Suprapubic skin (tissue), 4 donors: ENCODE results near the gene TMPRSS13. TPM values are rescaled to one million over a fixed set of nuclear protein-coding genes. Genes with fewer than 3 reads are reported as not detected.

ENCODE experiments used
- DNase-seq, 2 donors: peaks; one replicate each; pipeline ENCODE4 v3.0.0-alpha.2; 2019; ENCODE audit warnings: low spot score in 2 of 2
- H3K27ac ChIP-seq: fragments of 200-600 bp; sonication (generic); one replicate; pipeline ENCODE4 v1.5.1; 2019
- H3K27me3 ChIP-seq: fragments of 200-600 bp; sonication (generic); one replicate; pipeline ENCODE4 v1.5.1; 2019
- H3K36me3 ChIP-seq: fragments of 200-600 bp; sonication (generic); one replicate; pipeline ENCODE4 v1.5.1; 2019
- H3K4me1 ChIP-seq: fragments of 200-600 bp; sonication (generic); one replicate; pipeline ENCODE4 v1.5.1; 2019
- H3K4me3 ChIP-seq: fragments of 200-600 bp; sonication (generic); one replicate; pipeline ENCODE4 v1.5.1; 2019; ENCODE audit warnings: mild to moderate bottlenecking
- H3K9me3 ChIP-seq: fragments of 200-600 bp; sonication (generic); one replicate; pipeline ENCODE4 v1.5.1; 2019
- EP300 ChIP-seq: sonication (generic); formaldehyde crosslinking; IDR thresholded peaks from one replicate; pipeline ENCODE4 v1.6.1; 2017; ENCODE audit warnings: antibody characterized with exemption
- POLR2A ChIP-seq, 2 donors: fragments of 450-650 bp; IDR thresholded peaks; one replicate each; pipeline ENCODE4 v1.6.1; 2017; ENCODE audit warnings: antibody characterized with exemption in 2 of 2, mild to moderate bottlenecking in 2 of 2, moderate library complexity in 2 of 2
- POLR2AphosphoS5 ChIP-seq, 3 donors: sonication (generic); formaldehyde crosslinking; IDR thresholded peaks; one replicate each; pipeline ENCODE4 v1.6.1; 2017; ENCODE audit warnings: antibody characterized with exemption in 3 of 3
- WGBS: methylation state at CpG from one replicate; pipeline ENCODE4 v1.1.5; 2018; 5-methylcytosine and 5-hydroxymethylcytosine counted together
- total RNA-seq, 4 donors: library from RNA; depleted of rRNA; stranded (reverse); fragments of >200 nt; gene quantifications; one replicate each; pipeline ENCODE4 v1.1.0, GENCODE V29; 2016
- TF ChIP-seq, protein P1 (sequence below), 2 donors: fragments of 200-600 bp in 1 of 2; fragments of 450-650 bp in 1 of 2; sonication (generic) in 1 of 2; IDR thresholded peaks; one replicate each; pipeline ENCODE4 v1.5.1; 2016 to 2019; ENCODE audit warnings: antibody characterized with exemption in 2 of 2, mild to moderate bottlenecking in 1 of 2, moderate library complexity in 1 of 2

The TMPRSS13 gene
- total RNA-seq, 4 donors from 2014 or later = 24.7 to 92.0 (median 73.1) TPM

DNA sequence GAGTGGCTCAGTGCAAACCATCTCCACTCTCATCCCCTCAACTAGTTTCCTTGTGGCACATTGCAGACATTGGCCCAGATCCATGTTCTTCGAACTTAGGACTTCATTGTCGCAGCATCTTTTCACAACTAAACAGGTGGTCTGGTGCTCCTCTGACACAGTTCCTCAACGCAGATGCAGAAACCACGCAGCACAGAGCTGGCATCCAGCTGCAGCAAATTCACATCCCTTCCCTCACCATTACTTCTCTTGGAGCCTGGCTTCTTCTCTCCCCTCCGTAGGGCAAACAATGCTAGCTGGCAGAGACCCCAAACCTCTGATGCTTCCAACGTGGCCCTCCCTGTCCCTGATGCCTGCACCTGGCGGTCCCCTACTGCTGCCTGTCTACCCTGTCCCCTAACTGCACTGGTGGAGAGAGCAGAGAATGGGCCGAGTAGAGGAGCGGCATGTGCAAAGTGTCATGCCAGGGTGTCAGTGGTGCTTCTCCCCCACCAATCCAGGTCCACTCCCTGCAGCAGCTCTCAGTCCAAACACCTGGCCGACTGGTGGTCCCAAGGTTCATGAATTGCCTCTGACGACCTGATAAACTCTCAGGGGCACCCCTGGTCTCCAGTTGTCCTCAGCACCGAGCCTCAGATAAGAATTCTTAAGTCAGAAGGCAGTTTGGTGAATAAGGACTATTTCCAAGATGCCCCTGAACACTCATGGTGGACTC is 18.1 kb downstream of the TMPRSS13 start:
- no peaks in the 10 kb centered on the region for H3K9me3 ChIP-seq
- H3K27ac ChIP-seq = no peak overlapping the region
- peaks cover 2% of the 10 kb centered on the region for H3K27me3 ChIP-seq
- TF ChIP-seq EP300 (no peak), POLR2A (IDR thresholded peaks at IDR 0.05) (no peak), POLR2AphosphoS5 (IDR thresholded peaks at IDR 0.05) (no peak)
- TF ChIP-seq, protein P1, sequence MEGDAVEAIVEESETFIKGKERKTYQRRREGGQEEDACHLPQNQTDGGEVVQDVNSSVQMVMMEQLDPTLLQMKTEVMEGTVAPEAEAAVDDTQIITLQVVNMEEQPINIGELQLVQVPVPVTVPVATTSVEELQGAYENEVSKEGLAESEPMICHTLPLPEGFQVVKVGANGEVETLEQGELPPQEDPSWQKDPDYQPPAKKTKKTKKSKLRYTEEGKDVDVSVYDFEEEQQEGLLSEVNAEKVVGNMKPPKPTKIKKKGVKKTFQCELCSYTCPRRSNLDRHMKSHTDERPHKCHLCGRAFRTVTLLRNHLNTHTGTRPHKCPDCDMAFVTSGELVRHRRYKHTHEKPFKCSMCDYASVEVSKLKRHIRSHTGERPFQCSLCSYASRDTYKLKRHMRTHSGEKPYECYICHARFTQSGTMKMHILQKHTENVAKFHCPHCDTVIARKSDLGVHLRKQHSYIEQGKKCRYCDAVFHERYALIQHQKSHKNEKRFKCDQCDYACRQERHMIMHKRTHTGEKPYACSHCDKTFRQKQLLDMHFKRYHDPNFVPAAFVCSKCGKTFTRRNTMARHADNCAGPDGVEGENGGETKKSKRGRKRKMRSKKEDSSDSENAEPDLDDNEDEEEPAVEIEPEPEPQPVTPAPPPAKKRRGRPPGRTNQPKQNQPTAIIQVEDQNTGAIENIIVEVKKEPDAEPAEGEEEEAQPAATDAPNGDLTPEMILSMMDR (IDR thresholded peaks at IDR 0.05) = no peak
- WGBS = 83% methylated on average over 12 of the region's 12 CpGs
- no peak overlapping the region for H3K4me3 ChIP-seq
- H3K4me1 ChIP-seq = peaks cover 6% of the 10 kb centered on the region
- peak in 1 of 2 donors; percentile 49 for DNase-seq
- H3K36me3 ChIP-seq = no peaks in the 10 kb centered on the region

- Histone ChIP-seq H3K36me3 (no peaks in the 10 kb centered on the region), H3K9me3 (no peaks in the 10 kb centered on the region), H3K4me3 (no peak overlapping the region), H3K4me1 (peaks cover 6% of the 10 kb centered on the region), H3K27me3 (peaks cover 2% of the 10 kb centered on the region), H3K27ac (no peak overlapping the region)
- DNase-seq = peak in 1 of 2 donors; percentile 31
- 86% methylated on average over 4 of the region's 4 CpGs for WGBS
- TF ChIP-seq, protein P1 (IDR thresholded peaks at IDR 0.05) = no peak
- TF ChIP-seq POLR2A (IDR thresholded peaks at IDR 0.05) = no peak
- no peak for TF ChIP-seq POLR2AphosphoS5 (IDR thresholded peaks at IDR 0.05)
- TF ChIP-seq EP300 = no peak
Measured at GRCh38 chr11:117910525-117910924, 18.7 kb downstream of the TMPRSS13 start.

DNA sequence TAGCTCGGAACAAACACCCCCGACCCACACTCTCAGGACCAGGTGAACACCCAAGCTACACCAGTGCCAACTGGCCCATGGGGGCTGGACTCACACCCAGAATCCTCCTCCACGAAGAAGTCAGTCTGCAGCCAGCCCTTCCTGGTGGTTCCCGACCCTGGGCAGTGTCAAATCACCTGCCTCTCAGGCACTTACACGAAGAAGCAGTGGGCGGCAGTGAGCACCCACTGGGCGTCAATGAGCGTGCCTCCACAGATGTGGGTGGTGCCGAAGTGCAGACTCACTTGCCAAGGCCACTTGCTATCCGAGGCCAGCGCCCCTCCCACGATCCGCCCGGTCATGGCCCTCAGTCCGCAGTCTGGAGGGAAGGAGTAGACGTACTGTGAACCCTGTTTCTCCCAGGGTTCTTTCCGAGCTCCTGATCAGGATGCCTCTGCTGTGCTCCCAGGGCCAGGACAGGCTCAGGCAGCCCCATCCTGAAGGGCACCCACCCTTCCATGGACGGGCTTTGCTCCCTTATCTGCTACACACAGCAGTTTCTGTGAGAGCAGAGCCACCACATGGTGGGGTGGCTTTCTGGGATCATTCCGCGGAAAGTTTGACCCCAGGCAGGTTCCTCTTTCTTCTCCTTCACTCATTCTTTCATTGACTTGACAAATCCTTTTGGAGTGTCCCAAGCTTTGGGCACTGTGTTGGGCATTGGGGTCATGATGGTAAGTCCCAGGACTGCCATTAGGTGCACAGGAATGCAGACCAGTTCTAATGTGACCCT is 19.4 kb downstream of the TMPRSS13 start:
- peaks cover 2% of the 10 kb centered on the region for H3K27me3 ChIP-seq
- H3K36me3 ChIP-seq = no peaks in the 10 kb centered on the region
- DNase-seq = peak; percentile 60 to 75
- no peaks in the 10 kb centered on the region for H3K9me3 ChIP-seq
- H3K4me1 ChIP-seq = peaks cover 6% of the 10 kb centered on the region
- no peak overlapping the region for H3K4me3 ChIP-seq
- TF ChIP-seq POLR2A (IDR thresholded peaks at IDR 0.05) (no peak), POLR2AphosphoS5 (IDR thresholded peaks at IDR 0.05) (no peak), EP300 (no peak)
- TF ChIP-seq, protein P1 (IDR thresholded peaks at IDR 0.05) = no peak
- no peak overlapping the region for H3K27ac ChIP-seq
- WGBS = 94% methylated on average over 14 of the region's 20 CpGs

GRCh38 chr11:117908959-117909610 is 20.1 kb downstream of the TMPRSS13 start:
- Histone ChIP-seq H3K36me3 (no peaks in the 10 kb centered on the region), H3K9me3 (no peaks in the 10 kb centered on the region), H3K4me3 (no peak overlapping the region), H3K4me1 (peaks cover 6% of the 10 kb centered on the region), H3K27ac (no peak overlapping the region), H3K27me3 (peaks cover 2% of the 10 kb centered on the region)
- TF ChIP-seq POLR2A (IDR thresholded peaks at IDR 0.05) = no peak
- DNase-seq = peak; percentile 32 to 41
- WGBS = 75% methylated on average over 4 of the region's 4 CpGs

DNA sequence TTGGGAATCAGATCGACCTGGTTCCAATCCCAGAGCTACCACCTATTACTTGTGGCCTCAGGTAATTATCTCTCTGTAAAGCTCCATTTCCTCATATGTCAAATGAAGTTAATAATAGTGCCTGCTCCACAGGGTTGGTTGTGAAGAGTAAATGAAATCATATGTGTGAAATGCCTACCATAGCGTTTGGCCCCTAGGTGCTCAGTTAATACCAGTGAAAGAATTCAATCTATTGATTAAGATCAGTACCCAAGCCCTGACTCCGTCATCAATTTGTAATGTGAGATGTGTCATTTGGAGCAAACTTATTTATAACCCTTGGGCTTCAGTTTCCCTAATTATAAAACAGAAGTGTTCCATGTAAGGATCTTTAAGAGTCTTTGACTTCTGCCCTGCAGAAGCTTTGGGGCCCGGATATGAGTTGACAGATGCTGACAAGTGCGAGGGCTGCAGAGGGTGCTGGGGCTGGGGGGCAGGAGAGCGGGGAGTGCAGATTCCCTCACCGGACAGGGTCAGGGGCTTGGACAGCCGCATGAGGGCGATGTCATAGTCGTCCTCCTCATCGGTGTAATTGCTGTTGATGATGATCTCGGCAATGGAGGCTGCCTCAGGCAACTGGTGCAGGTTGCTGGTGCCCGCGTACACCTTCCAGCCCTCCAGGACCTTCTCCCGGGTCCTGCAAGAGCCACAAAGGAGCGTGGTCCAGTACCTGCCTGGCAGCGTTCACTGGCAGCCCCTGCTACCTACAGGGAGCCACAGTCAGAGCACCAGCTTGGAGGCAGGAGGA is 20.9 kb downstream of the TMPRSS13 start:
- no peaks in the 10 kb centered on the region for H3K36me3 ChIP-seq
- no peak overlapping the region for H3K27ac ChIP-seq
- 86% methylated on average over 17 of the region's 17 CpGs for WGBS
- DNase-seq = peak in 1 of 2 donors; percentile 68
- H3K27me3 ChIP-seq = peaks cover 2% of the 10 kb centered on the region
- H3K4me1 ChIP-seq = peaks cover 6% of the 10 kb centered on the region
- TF ChIP-seq POLR2AphosphoS5 (IDR thresholded peaks at IDR 0.05) (no peak), POLR2A (IDR thresholded peaks at IDR 0.05) (no peak), EP300 (no peak)
- TF ChIP-seq, protein P1 (IDR thresholded peaks at IDR 0.05) = no peak
- H3K4me3 ChIP-seq = no peak overlapping the region
- H3K9me3 ChIP-seq = no peaks in the 10 kb centered on the region
